ENCODE measurements around the gene RSKR.

DNA sequence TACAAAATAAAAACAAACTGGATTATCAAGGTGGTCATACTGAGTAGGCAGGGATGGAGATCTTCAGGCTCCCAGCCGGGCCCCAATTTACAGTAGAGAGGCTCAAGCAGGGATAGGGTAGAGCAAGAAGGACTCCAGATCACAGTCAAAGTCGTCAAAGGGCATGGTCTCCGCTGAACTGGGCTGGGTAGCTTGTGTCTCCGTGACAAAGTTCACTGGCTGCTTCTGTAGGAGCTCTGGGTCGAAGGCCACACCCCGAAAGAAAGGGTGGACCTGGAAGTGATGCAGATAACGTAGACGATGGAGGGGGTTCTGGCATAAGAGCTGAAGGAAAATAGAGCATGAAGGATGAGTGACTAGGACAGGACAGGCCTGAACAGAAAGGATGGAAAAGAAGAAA is 3.6 kb downstream of the RSKR start:
- TF ChIP-seq POLR2A (IDR thresholded peaks at IDR 0.05; ENCODE audit: low read depth, low read length) (no peak), POLR2AphosphoS5 (IDR thresholded peaks at IDR 0.05; ENCODE audit: low read depth, low read length) (no peak), SPI1 (IDR thresholded peaks at IDR 0.05; ENCODE audit: low read depth, low read length) (no peak), TAF1 (IDR thresholded peaks at IDR 0.05; ENCODE audit: low read depth, low read length) (no peak)

All from GM12891 (cell line).